ENCODE results near the gene ABI2.

GRCh38 chr2:203328760-203329540 is 756 bp downstream of the ABI2 start:
- TF ChIP-seq CTCF (IDR thresholded peaks at IDR 0.05) (no peak), SIN3A (IDR thresholded peaks at IDR 0.05; ENCODE audit: borderline replicate concordance, insufficient read depth, low read depth, low read length) (0 out of 2 replicates have a peak, but pooled peaks have one; percentile 54), POLR2AphosphoS5 (IDR thresholded peaks at IDR 0.05; ENCODE audit: low read depth, low read length) (no peak)
